ENCODE results near the gene KLHL42. TPM values are rescaled to one million over a fixed set of nuclear protein-coding genes. Genes with fewer than 3 reads are reported as not detected.

Gene KLHL42
- total RNA-seq, 2 donors from 2014 or later: 18.1 to 23.8 TPM

- no peak for ATAC-seq
- intact Hi-C loops (cut with DNase I, micrococcal nuclease): no loop called here
These were observed 30.7 kb downstream of the KLHL42 start for GRCh38 chr12:27810756-27811155.

GRCh38 chr12:27812502-27812901 lies 32.5 kb downstream of the KLHL42 start:
- ATAC-seq: no peak
- no peak for DNase-seq
- intact Hi-C loops (cut with DNase I, micrococcal nuclease): no loop called here

More at GRCh38 chr12:27810756-27811155, 30.7 kb downstream of the KLHL42 start:
- no peak for DNase-seq

- DNase-seq (no peak), ATAC-seq (no peak)
- intact Hi-C loops (cut with DNase I, micrococcal nuclease): no loop called here
These were observed 34.4 kb downstream of the KLHL42 start for GRCh38 chr12:27814411-27814810.

- ATAC-seq (peak; percentile 78), DNase-seq (no peak)
- intact Hi-C loops (cut with DNase I, micrococcal nuclease): no loop called here
These were observed 35.0 kb downstream of the KLHL42 start for GRCh38 chr12:27814851-27815591.

- ATAC-seq (no peak), DNase-seq (no peak)
- intact Hi-C loops (cut with DNase I, micrococcal nuclease): no loop called here
These were observed 37.7 kb downstream of the KLHL42 start for GRCh38 chr12:27817766-27818165.

GRCh38 chr12:27818401-27818918 lies 38.4 kb downstream of the KLHL42 start:
- peak; percentile 11 to 56 for DNase-seq
- peak; percentile 58 for ATAC-seq
- intact Hi-C loops (cut with DNase I, micrococcal nuclease): no loop called here

GRCh38 chr12:27820564-27820963 lies 40.5 kb downstream of the KLHL42 start:
- ATAC-seq (peak; percentile 76), DNase-seq (no peak)
- intact Hi-C loops (cut with DNase I, micrococcal nuclease): loop anchor here in 1 of 2 donors (5.0 kb wide), 1 partner anchor 88 kb away; no protein-coding TSS in a partner anchor

GRCh38 chr12:27821259-27821973 lies 41.4 kb downstream of the KLHL42 start:
- peak; percentile 78 for ATAC-seq
- intact Hi-C loops (cut with DNase I, micrococcal nuclease): loop anchor here in 1 of 2 donors (5.0 kb wide), 1 partner anchor 89 kb away; no protein-coding TSS in a partner anchor
- DNase-seq: peak in 1 of 2 donors; percentile 15

- no peak for DNase-seq
- intact Hi-C loops (cut with DNase I, micrococcal nuclease): loop anchor here in 1 of 2 donors (5.0 kb wide), 1 partner anchor 90 kb away; no protein-coding TSS in a partner anchor
- ATAC-seq: no peak
These were observed 42.2 kb downstream of the KLHL42 start for GRCh38 chr12:27822076-27822712.

GRCh38 chr12:27823038-27823437 lies 43.0 kb downstream of the KLHL42 start:
- intact Hi-C loops (cut with DNase I, micrococcal nuclease): loop anchor here in 1 of 2 donors (5.0 kb wide), 1 partner anchor 91 kb away; no protein-coding TSS in a partner anchor
- ATAC-seq: no peak
- no peak for DNase-seq

GRCh38 chr12:27824126-27824842 lies 44.3 kb downstream of the KLHL42 start:
- ATAC-seq (no peak), DNase-seq (no peak)
- intact Hi-C loops (cut with DNase I, micrococcal nuclease): loop anchor here in 1 of 2 donors (5.0 kb wide), 1 partner anchor 92 kb away; no protein-coding TSS in a partner anchor

- DNase-seq (no peak), ATAC-seq (no peak)
- intact Hi-C loops (cut with DNase I, micrococcal nuclease): no loop called here
These were observed 46.0 kb downstream of the KLHL42 start for GRCh38 chr12:27826076-27826475.

GRCh38 chr12:27828196-27828595 lies 48.2 kb downstream of the KLHL42 start:
- ATAC-seq: no peak
- no peak for DNase-seq
- intact Hi-C loops (cut with DNase I, micrococcal nuclease): no loop called here

- no peak for ATAC-seq
- intact Hi-C loops (cut with DNase I, micrococcal nuclease): no loop called here
- no peak for DNase-seq
These were observed 58.6 kb downstream of the KLHL42 start for GRCh38 chr12:27838543-27839185.

GRCh38 chr12:27840229-27840999 lies 60.4 kb downstream of the KLHL42 start:
- ATAC-seq: no peak

GRCh38 chr12:27841392-27841882 lies 61.4 kb downstream of the KLHL42 start:
- ATAC-seq: no peak

More at GRCh38 chr12:27840229-27840999, 60.4 kb downstream of the KLHL42 start:
- intact Hi-C loops (cut with DNase I, micrococcal nuclease): no loop called here
- DNase-seq: no peak

GRCh38 chr12:27843714-27844245 lies 63.7 kb downstream of the KLHL42 start:
- ATAC-seq: no peak
- no peak for DNase-seq
- intact Hi-C loops (cut with DNase I, micrococcal nuclease): no loop called here

More at GRCh38 chr12:27841392-27841882, 61.4 kb downstream of the KLHL42 start:
- DNase-seq: no peak
- intact Hi-C loops (cut with DNase I, micrococcal nuclease): no loop called here
